Neuronal stem cell (in vitro differentiated cells): Measurements from ENCODE around the gene PSMG3.
A peak's percentile ranks its signal among the peaks of the same experiment; 100 is the strongest.

Experiments
- DNase-seq: peaks from one replicate; pipeline ENCODE4 v3.0.0-alpha.2; 2013; ENCODE audit warnings: low spot score
- H2AFZ ChIP-seq: one replicate; pipeline ENCODE4 v1.6.1; 2013; ENCODE audit warnings: mild to moderate bottlenecking, low read length, inconsistent platforms
- H2AK5ac ChIP-seq: 2 replicates; pipeline ENCODE4 v1.6.1; 2013; ENCODE audit warnings: low read depth, mild to moderate bottlenecking, inconsistent platforms, low read length, moderate library complexity, mixed read lengths
- H2BK120ac ChIP-seq: 2 replicates; pipeline ENCODE4 v1.6.1; 2013; ENCODE audit warnings: low read depth, mild to moderate bottlenecking, inconsistent platforms, low read length, moderate library complexity, mixed read lengths
- H2BK12ac ChIP-seq: one replicate; pipeline ENCODE4 v1.6.1; 2013; ENCODE audit warnings: low read length, inconsistent platforms
- H2BK15ac ChIP-seq: 2 replicates; pipeline ENCODE4 v1.6.1; 2013; ENCODE audit warnings: mild to moderate bottlenecking, low read length, inconsistent platforms, mixed read lengths
- H2BK5ac ChIP-seq: one replicate; pipeline ENCODE4 v1.6.1; 2013; ENCODE audit warnings: inconsistent platforms, mild to moderate bottlenecking, low read length, moderate library complexity
- H3K14ac ChIP-seq: one replicate; pipeline ENCODE4 v1.6.1; 2013; ENCODE audit warnings: low read length, inconsistent platforms
- H3K18ac ChIP-seq: 2 replicates; pipeline ENCODE4 v1.6.1; 2013; ENCODE audit warnings: low read length, inconsistent platforms
- H3K23ac ChIP-seq: 2 replicates; pipeline ENCODE4 v1.6.1; 2013; ENCODE audit warnings: low read depth, mild to moderate bottlenecking, mixed read lengths, low read length, inconsistent platforms; ENCODE audit not compliant: poor library complexity
- H3K27ac ChIP-seq: replicated peaks from 3 replicates; pipeline ENCODE4 v1.5.1; 2013; ENCODE audit warnings: low read length, inconsistent platforms
- H3K27me3 ChIP-seq, 3 experiments: 2 replicates each; pipeline ENCODE4 v1.6.1; 2013; ENCODE audit warnings: low read length in 3 of 3, mild to moderate bottlenecking in 2 of 3, inconsistent platforms in 1 of 3, low read depth in 1 of 3, mixed read lengths in 1 of 3, moderate library complexity in 1 of 3; ENCODE audit not compliant: control insufficient read depth in 3 of 3, insufficient read depth in 3 of 3
- H3K36me3 ChIP-seq, 2 donors: replicated peaks in 1 of 2; 2 replicates each; pipeline ENCODE4 v1.6.1; 2013; ENCODE audit warnings: low read length in 2 of 2; ENCODE audit not compliant: control insufficient read depth in 2 of 2, insufficient read depth in 2 of 2
- H3K4ac ChIP-seq: 2 replicates; pipeline ENCODE4 v1.6.1; 2013; ENCODE audit warnings: inconsistent platforms, mild to moderate bottlenecking, low read length, moderate library complexity
- H3K4me1 ChIP-seq, 2 donors: 1 replicate in 1 of 2; 2 replicates in 1 of 2; pipeline ENCODE4 v1.6.1; 2013; ENCODE audit warnings: low read length in 2 of 2, low read depth in 1 of 2; ENCODE audit not compliant: control insufficient read depth in 2 of 2, insufficient read depth in 1 of 2
- H3K4me2 ChIP-seq: one replicate; pipeline ENCODE4 v1.6.1; 2013; ENCODE audit warnings: mild to moderate bottlenecking, low read length, inconsistent platforms; ENCODE audit not compliant: insufficient read depth, poor library complexity, severe bottlenecking
- H3K4me3 ChIP-seq, 2 donors: 2 replicates each; pipeline ENCODE4 v1.5.1; 2013; ENCODE audit warnings: low read length in 2 of 2, mild to moderate bottlenecking in 2 of 2, inconsistent platforms in 1 of 2, moderate library complexity in 1 of 2
- H3K79me1 ChIP-seq: one replicate; pipeline ENCODE4 v1.6.1; 2013; ENCODE audit warnings: low read depth, mild to moderate bottlenecking, inconsistent platforms, low read length, moderate library complexity
- H3K9ac ChIP-seq: one replicate; pipeline ENCODE4 v1.6.1; 2013; ENCODE audit warnings: mild to moderate bottlenecking, low read depth, low read length, inconsistent platforms; ENCODE audit not compliant: poor library complexity
- H3K9me3 ChIP-seq, 2 donors: replicated peaks in 1 of 2; 2 replicates each; pipeline versions ENCODE3 to v1.6.1; 2013; ENCODE audit warnings: low read length in 2 of 2, mild to moderate bottlenecking in 2 of 2, inconsistent platforms in 1 of 2, low read depth in 1 of 2, mixed read lengths in 1 of 2, moderate library complexity in 1 of 2; ENCODE audit not compliant: control insufficient read depth in 2 of 2, insufficient read depth in 1 of 2
- H4K8ac ChIP-seq: one replicate; pipeline ENCODE4 v1.6.1; 2013; ENCODE audit warnings: low read depth, mild to moderate bottlenecking, inconsistent platforms, low read length, moderate library complexity
- H4K91ac ChIP-seq: one replicate; pipeline ENCODE4 v1.6.1; 2013; ENCODE audit warnings: low read length, low read depth, mild to moderate bottlenecking, inconsistent platforms; ENCODE audit not compliant: poor library complexity
- WGBS, 2 donors: extraction: QIAGEN DNeasy Blood & Tissue Kit; methylation state at CpG; one replicate each; pipeline ENCODE4 v1.1.7; 2013; ENCODE audit warnings: missing lambda C conversion rate in 2 of 2, mixed read lengths in 1 of 2; ENCODE audit not compliant: insufficient read length in 2 of 2, insufficient replicate concordance in 1 of 2; ENCODE audit errors: extremely low coverage in 2 of 2; 5-methylcytosine and 5-hydroxymethylcytosine counted together

PSMG3 gene

GRCh38 chr7:1566687-1567048, 3.2 kb downstream of the PSMG3 start:
- DNase-seq = no peak
- peak overlapping the region; percentile 56 for H2AK5ac ChIP-seq
- H2BK12ac ChIP-seq = no peak overlapping the region
- H3K4me3 ChIP-seq = no peak overlapping the region
- peaks cover 0 to 2% (median 0%) of the 10 kb centered on the region in 3 experiments for H3K27me3 ChIP-seq
- H3K36me3 ChIP-seq = peaks cover 0 to 1% of the 10 kb centered on the region in 2 donors
- H4K8ac ChIP-seq = no peak overlapping the region
- H3K18ac ChIP-seq = peak overlapping the region; percentile 44
- peak overlapping the region; percentile 12 for H2AFZ ChIP-seq
- peak overlapping the region; percentile 75 for H2BK5ac ChIP-seq
- no peak overlapping the region for H4K91ac ChIP-seq
- no peak overlapping the region for H3K4me2 ChIP-seq
- no peak overlapping the region for H2BK120ac ChIP-seq
- peaks cover 12 to 16% of the 10 kb centered on the region in 2 donors for H3K4me1 ChIP-seq
- H2BK15ac ChIP-seq = no peak overlapping the region
- H3K4ac ChIP-seq = no peak overlapping the region
- H3K79me1 ChIP-seq = peaks cover 4% of the 10 kb centered on the region
- no peak overlapping the region for H3K27ac ChIP-seq
- peak overlapping the region; percentile 60 for H3K23ac ChIP-seq
- H3K14ac ChIP-seq = no peak overlapping the region
- no peaks in the 10 kb centered on the region for H3K9me3 ChIP-seq
- no CpG with 5 or more reads among the region's 13 CpGs for WGBS, 2 donors
- H3K9ac ChIP-seq = peak overlapping the region; percentile 78

GRCh38 chr7:1564603-1565022, 5.2 kb downstream of the PSMG3 start:
- no peak overlapping the region for H3K14ac ChIP-seq
- no CpG with 5 or more reads among the region's 23 CpGs for WGBS, 2 donors
- peaks cover 12 to 22% of the 10 kb centered on the region in 2 donors for H3K4me1 ChIP-seq
- H2AK5ac ChIP-seq = peak overlapping the region; percentile 28
- peaks cover 4% of the 10 kb centered on the region for H3K79me1 ChIP-seq
- H3K23ac ChIP-seq = no peak overlapping the region
- H2BK120ac ChIP-seq = no peak overlapping the region
- H3K36me3 ChIP-seq = peaks cover 0 to 1% of the 10 kb centered on the region in 2 donors
- no peak overlapping the region for H3K4me2 ChIP-seq
- no peak for DNase-seq
- H3K4ac ChIP-seq = no peak overlapping the region
- no peak overlapping the region for H2BK15ac ChIP-seq
- no peak overlapping the region for H4K91ac ChIP-seq
- no peak overlapping the region for H2BK5ac ChIP-seq
- H3K27me3 ChIP-seq = peaks cover 0 to 2% (median 0%) of the 10 kb centered on the region in 3 experiments
- H3K27ac ChIP-seq = no peak overlapping the region
- H3K9ac ChIP-seq = no peak overlapping the region
- H3K4me3 ChIP-seq = no peak overlapping the region
- H2AFZ ChIP-seq = no peak overlapping the region
- H2BK12ac ChIP-seq = no peak overlapping the region
- no peaks in the 10 kb centered on the region for H3K9me3 ChIP-seq
- H4K8ac ChIP-seq = peak overlapping the region; percentile 48
- peak overlapping the region; percentile 38 for H3K18ac ChIP-seq

GRCh38 chr7:1563981-1564602, 5.7 kb downstream of the PSMG3 start:
- H3K14ac ChIP-seq = peak overlapping the region; percentile 8
- no peak overlapping the region for H3K4me3 ChIP-seq
- no peak overlapping the region for H4K91ac ChIP-seq
- H4K8ac ChIP-seq = no peak overlapping the region
- H3K27ac ChIP-seq = no peak overlapping the region
- H3K9ac ChIP-seq = no peak overlapping the region
- peaks cover 12 to 23% of the 10 kb centered on the region in 2 donors for H3K4me1 ChIP-seq
- no peak overlapping the region for H2BK5ac ChIP-seq
- H3K27me3 ChIP-seq = peaks cover 0 to 2% (median 0%) of the 10 kb centered on the region in 3 experiments
- no peak overlapping the region for H2BK15ac ChIP-seq
- H2BK12ac ChIP-seq = no peak overlapping the region
- H3K79me1 ChIP-seq = peaks cover 4% of the 10 kb centered on the region
- H3K4me2 ChIP-seq = no peak overlapping the region
- no peak overlapping the region for H2AFZ ChIP-seq
- no peak overlapping the region for H2BK120ac ChIP-seq
- no peak overlapping the region for H3K18ac ChIP-seq
- no CpG with 5 or more reads among the region's 15 CpGs for WGBS, 2 donors
- no peak overlapping the region for H2AK5ac ChIP-seq
- peaks cover 0 to 1% of the 10 kb centered on the region in 2 donors for H3K36me3 ChIP-seq
- DNase-seq = no peak
- no peaks in the 10 kb centered on the region for H3K9me3 ChIP-seq
- H3K23ac ChIP-seq = no peak overlapping the region
- H3K4ac ChIP-seq = no peak overlapping the region

GRCh38 chr7:1562597-1563051, 7.2 kb downstream of the PSMG3 start:
- Histone ChIP-seq H3K18ac (peak overlapping the region; percentile 3), H3K23ac (peak overlapping the region; percentile 55), H2BK120ac (no peak overlapping the region), H3K4ac (no peak overlapping the region), H3K9me3 (no peaks in the 10 kb centered on the region), H3K14ac (no peak overlapping the region), H3K9ac (no peak overlapping the region), H4K8ac (peak overlapping the region; percentile 65), H2BK15ac (peak overlapping the region; percentile 64), H2BK12ac (no peak overlapping the region), H2BK5ac (no peak overlapping the region), H3K27me3 (peaks cover 0 to 2% (median 0%) of the 10 kb centered on the region in 3 experiments), H3K4me3 (no peak overlapping the region), H3K4me1 (peaks cover 9 to 20% of the 10 kb centered on the region in 2 donors), H4K91ac (peak overlapping the region; percentile 53), H3K4me2 (no peak overlapping the region), H3K79me1 (peaks cover 4% of the 10 kb centered on the region), H2AK5ac (peak overlapping the region; percentile 79), H2AFZ (peak overlapping the region; percentile 65), H3K36me3 (peaks cover 0 to 1% of the 10 kb centered on the region in 2 donors), H3K27ac (no peak overlapping the region)
- no peak for DNase-seq
- no CpG with 5 or more reads among the region's 18 CpGs for WGBS, 2 donors
